ENCODE data around the gene KRTAP5-3. TPM values are rescaled to one million over a fixed set of nuclear protein-coding genes. Genes with fewer than 3 reads are reported as not detected.

KRTAP5-3 gene
- total and polyA plus RNA-seq, 2 donors (not counting 1 experiment from before 2014, with no cell fraction given): not detected

DNA sequence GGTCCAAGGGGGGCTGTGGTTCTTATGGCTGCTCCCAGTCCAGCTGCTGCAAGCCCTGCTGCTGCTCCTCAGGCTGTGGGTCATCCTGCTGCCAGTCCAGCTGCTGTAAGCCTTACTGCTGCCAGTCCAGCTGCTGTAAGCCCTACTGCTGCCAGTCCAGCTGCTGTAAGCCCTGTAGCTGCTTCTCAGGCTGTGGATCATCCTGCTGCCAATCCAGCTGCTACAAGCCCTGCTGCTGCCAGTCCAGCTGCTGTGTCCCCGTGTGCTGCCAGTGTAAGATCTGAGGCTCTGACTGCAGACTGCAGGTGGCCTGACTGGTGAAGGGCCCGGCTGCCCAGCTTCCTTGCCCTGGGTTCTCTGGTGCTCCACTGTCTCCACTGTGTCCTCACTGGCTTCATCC, 22.0 kb upstream of the KRTAP5-3 start:
- no peak overlapping the region for H3K4me3 Mint-ChIP-seq
- H3K27me3 Mint-ChIP-seq: peaks cover 54% of the 10 kb centered on the region
- H3K4me2 ChIP-seq (replicated peaks; ENCODE audit: low read depth, low read length, poor library complexity, severe bottlenecking): no peak overlapping the region
- H2AFZ ChIP-seq (ENCODE audit: insufficient read depth, low read depth, low read length, poor library complexity, severe bottlenecking): no peak overlapping the region
- no peaks in the 10 kb centered on the region for H3K9me3 Mint-ChIP-seq (ENCODE audit: insufficient read depth)
- H3K79me2 ChIP-seq (ENCODE audit: control insufficient read depth, insufficient read depth, low read length): no peaks in the 10 kb centered on the region
- H3K4me1 Mint-ChIP-seq: peaks cover 3% of the 10 kb centered on the region
- ChIA-PET POLR2A (no interaction called here), CTCF (interaction anchor here (1.0 to 6.3 kb wide), 3 partner anchors 10 to 84 kb away, joined by 3 to 25 read pairs (median 13); no protein-coding TSS in a partner anchor)
- no peak overlapping the region for H3K27ac ChIP-seq (ENCODE audit: low read length in 2 of 2)
- no peaks in the 10 kb centered on the region for H4K20me1 ChIP-seq (ENCODE audit: control insufficient read depth, insufficient read depth, low read length, poor library complexity, severe bottlenecking)
- DNase-seq (no peak), ATAC-seq (ENCODE audit: low read depth) (no peak)
- H3K9ac ChIP-seq (ENCODE audit: low read length): no peak overlapping the region
- H3K27me3 ChIP-seq (replicated peaks in 1 of 4; ENCODE audit: control extremely low read depth in 1 of 4, control insufficient read depth in 3 of 4, insufficient read depth in 4 of 4, low read length in 3 of 4): peaks cover 0 to 24% (median 6%) of the 10 kb centered on the region in 4 experiments
- H3K4me3 ChIP-seq (ENCODE audit: control extremely low read depth in 1 of 5, extremely low read depth in 1 of 5, insufficient read depth in 1 of 5, low read depth in 2 of 5, low read length in 4 of 5): no peak overlapping the region
- no peak overlapping the region for H3K27ac Mint-ChIP-seq
- intact Hi-C loops (cut with micrococcal nuclease): no loop called here
- TF ChIP-seq, protein P1, sequence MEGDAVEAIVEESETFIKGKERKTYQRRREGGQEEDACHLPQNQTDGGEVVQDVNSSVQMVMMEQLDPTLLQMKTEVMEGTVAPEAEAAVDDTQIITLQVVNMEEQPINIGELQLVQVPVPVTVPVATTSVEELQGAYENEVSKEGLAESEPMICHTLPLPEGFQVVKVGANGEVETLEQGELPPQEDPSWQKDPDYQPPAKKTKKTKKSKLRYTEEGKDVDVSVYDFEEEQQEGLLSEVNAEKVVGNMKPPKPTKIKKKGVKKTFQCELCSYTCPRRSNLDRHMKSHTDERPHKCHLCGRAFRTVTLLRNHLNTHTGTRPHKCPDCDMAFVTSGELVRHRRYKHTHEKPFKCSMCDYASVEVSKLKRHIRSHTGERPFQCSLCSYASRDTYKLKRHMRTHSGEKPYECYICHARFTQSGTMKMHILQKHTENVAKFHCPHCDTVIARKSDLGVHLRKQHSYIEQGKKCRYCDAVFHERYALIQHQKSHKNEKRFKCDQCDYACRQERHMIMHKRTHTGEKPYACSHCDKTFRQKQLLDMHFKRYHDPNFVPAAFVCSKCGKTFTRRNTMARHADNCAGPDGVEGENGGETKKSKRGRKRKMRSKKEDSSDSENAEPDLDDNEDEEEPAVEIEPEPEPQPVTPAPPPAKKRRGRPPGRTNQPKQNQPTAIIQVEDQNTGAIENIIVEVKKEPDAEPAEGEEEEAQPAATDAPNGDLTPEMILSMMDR (IDR thresholded peaks at IDR 0.05): no peak
- no peak for TF ChIP-seq EZH2 (IDR thresholded peaks at IDR 0.05; ENCODE audit: borderline replicate concordance, insufficient read depth, low read depth, low read length, poor library complexity, severe bottlenecking)
- H3K36me3 ChIP-seq (replicated peaks in 1 of 2; ENCODE audit: control extremely low read depth in 1 of 2, control insufficient read depth in 1 of 2, extremely low read depth in 1 of 2, insufficient read depth in 2 of 2, low read length in 1 of 2): no peaks in the 10 kb centered on the region
- H3K4me1 ChIP-seq (ENCODE audit: control insufficient read depth in 2 of 2, insufficient read depth in 2 of 2, low read length in 2 of 2): peaks cover 7 to 8% of the 10 kb centered on the region in 2 donors
- H3K9me3 ChIP-seq (ENCODE audit: control extremely low read depth in 1 of 3, control insufficient read depth in 2 of 3, insufficient read depth in 1 of 3, low read length in 2 of 3): no peaks in the 10 kb centered on the region
- 89% methylated on average over 2 of the region's 2 CpGs for WGBS (ENCODE audit: insufficient coverage)

DNA sequence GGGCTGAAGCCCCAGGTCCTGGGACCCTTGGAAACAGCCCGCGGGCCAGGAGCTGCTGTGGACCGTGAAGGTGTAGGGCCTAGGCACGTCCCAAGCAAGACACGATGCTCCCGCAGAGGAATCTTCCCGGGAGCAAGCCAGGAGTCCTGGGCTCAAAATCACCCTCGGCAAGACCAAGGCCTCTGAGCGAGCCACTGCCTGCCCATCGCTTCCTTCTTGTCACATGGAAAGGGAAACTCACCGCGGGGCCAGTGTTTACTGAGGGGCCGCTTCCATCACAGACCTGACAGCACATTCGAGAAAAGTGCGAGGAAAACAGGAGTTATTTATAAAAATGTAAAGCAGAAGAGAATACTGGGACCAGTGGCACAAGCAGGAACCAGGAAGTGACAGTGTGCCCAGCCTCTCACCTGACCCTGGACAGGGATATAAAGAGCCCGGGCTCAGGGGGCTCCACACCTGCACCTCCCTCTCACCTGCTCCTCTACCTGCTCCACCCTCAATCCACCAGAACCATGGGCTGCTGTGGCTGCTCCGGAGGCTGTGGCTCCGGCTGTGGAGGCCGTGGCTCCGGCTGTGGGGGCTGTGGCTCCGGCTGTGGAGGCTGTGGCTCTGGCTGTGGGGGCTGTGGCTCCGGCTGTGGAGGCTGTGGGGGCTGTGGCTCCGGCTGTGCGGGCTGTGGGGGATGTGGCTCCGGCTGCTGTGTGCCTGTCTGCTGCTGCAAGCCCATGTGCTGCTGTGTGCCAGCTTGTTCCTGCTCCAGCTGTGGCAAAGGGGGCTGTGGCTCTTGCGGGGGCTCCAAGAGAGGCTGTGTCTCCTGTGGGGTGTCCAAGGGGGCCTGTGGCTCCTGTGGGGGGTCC, 21.3 kb upstream of the KRTAP5-3 start, which contains the start of gene KRTAP5-5:
Gene KRTAP5-5 (plus strand): TSS at position 450 of the 860 bp plus-strand sequence. CDS start 66 bp downstream, at position 516.
- no peaks in the 10 kb centered on the region for H3K79me2 ChIP-seq (ENCODE audit: control insufficient read depth, insufficient read depth, low read length)
- H3K4me3 ChIP-seq (ENCODE audit: control extremely low read depth in 1 of 5, extremely low read depth in 1 of 5, insufficient read depth in 1 of 5, low read depth in 2 of 5, low read length in 4 of 5): no peak within 1 kb of the TSS
- intact Hi-C loops (cut with micrococcal nuclease): loop anchor here (2.0 kb wide), 2 partner anchors 35 to 427 kb away; no protein-coding TSS in a partner anchor
- H3K9ac ChIP-seq (ENCODE audit: low read length): no peak within 1 kb of the TSS
- H2AFZ ChIP-seq (ENCODE audit: insufficient read depth, low read depth, low read length, poor library complexity, severe bottlenecking): no peak within 1 kb of the TSS
- no peaks in the 10 kb centered on the region for H3K9me3 ChIP-seq (ENCODE audit: control extremely low read depth in 1 of 3, control insufficient read depth in 2 of 3, insufficient read depth in 1 of 3, low read length in 2 of 3)
- TF ChIP-seq, protein P1 (IDR thresholded peaks at IDR 0.05): no peak
- TF ChIP-seq EZH2 (IDR thresholded peaks at IDR 0.05; ENCODE audit: borderline replicate concordance, insufficient read depth, low read depth, low read length, poor library complexity, severe bottlenecking): no peak
- H4K20me1 ChIP-seq (ENCODE audit: control insufficient read depth, insufficient read depth, low read length, poor library complexity, severe bottlenecking): no peaks in the 10 kb centered on the region
- ATAC-seq (ENCODE audit: low read depth) (no peak), DNase-seq (no peak)
- H3K36me3 ChIP-seq (replicated peaks in 1 of 2; ENCODE audit: control extremely low read depth in 1 of 2, control insufficient read depth in 1 of 2, extremely low read depth in 1 of 2, insufficient read depth in 2 of 2, low read length in 1 of 2): no peaks in the 10 kb centered on the region
- Mint-ChIP-seq H3K4me3 (no peak within 1 kb of the TSS), H3K9me3 (ENCODE audit: insufficient read depth) (no peaks in the 10 kb centered on the region), H3K27me3 (peaks cover 52% of the 10 kb centered on the region), H3K27ac (no peak within 1 kb of the TSS), H3K4me1 (peaks cover 3% of the 10 kb centered on the region)
- no peak within 1 kb of the TSS for H3K27ac ChIP-seq (ENCODE audit: low read length in 2 of 2)
- CTCF ChIA-PET: interaction anchor here (0.9 to 6.3 kb wide), 2 partner anchors 55 to 83 kb away, joined by 4 to 25 read pairs; no protein-coding TSS in a partner anchor
- WGBS (ENCODE audit: insufficient coverage): 65% methylated on average over 16 of the region's 26 CpGs
- POLR2A ChIA-PET: no interaction called here
- H3K27me3 ChIP-seq (replicated peaks in 1 of 4; ENCODE audit: control extremely low read depth in 1 of 4, control insufficient read depth in 3 of 4, insufficient read depth in 4 of 4, low read length in 3 of 4): peaks cover 0 to 24% (median 6%) of the 10 kb centered on the region in 4 experiments
- peak within 1 kb of the TSS; percentile 43 for H3K4me2 ChIP-seq (replicated peaks; ENCODE audit: low read depth, low read length, poor library complexity, severe bottlenecking)
- peaks cover 7 to 8% of the 10 kb centered on the region in 2 donors for H3K4me1 ChIP-seq (ENCODE audit: control insufficient read depth in 2 of 2, insufficient read depth in 2 of 2, low read length in 2 of 2)
